Stimulated activated CD4-positive, alpha-beta T cell treated with anti-CD3 and anti-CD28 coated beads, Interleukin-2, amount 100 ng/mL, for 4 hours (primary cell): Measurements from ENCODE around the gene AP2B1.

ENCODE experiments used
- DNase-seq: peaks from one replicate; pipeline ENCODE4 v3.0.0-alpha.2; 2020; ENCODE audit warnings: low read depth

AP2B1 gene

GRCh38 chr17:35773679-35774425 lies 186.7 kb downstream of the AP2B1 start:
- no peak for DNase-seq

GRCh38 chr17:35774499-35774898 lies 187.4 kb downstream of the AP2B1 start:
- no peak for DNase-seq

GRCh38 chr17:35775039-35775438 lies 187.9 kb downstream of the AP2B1 start:
- DNase-seq: no peak

GRCh38 chr17:35775583-35775982 lies 188.5 kb downstream of the AP2B1 start:
- no peak for DNase-seq
